Memory B cell (primary cell): ENCODE data around the gene PGK1.
"Not testable (repeated sequence)": the region's sequence is repeated elsewhere in the genome, so short reads cannot be mapped to it uniquely, and the experiment has no call there.

Experiments
- ATAC-seq: fragments of 150-1000 bp; cut with Tn5 transposase; 2 replicates; pipeline ENCODE4 v1.10.0; 2021; ENCODE audit warnings: low read depth, mild to moderate bottlenecking, moderate library complexity
- DNase-seq, 2 donors: peaks; one replicate each; pipeline ENCODE4 v3.0.0; 2022; ENCODE audit warnings: low spot score in 2 of 2
- H3K27ac Mint-ChIP-seq: one replicate; pipeline ENCODE4 v1.8.0; 2022; ENCODE audit warnings: mild to moderate bottlenecking, moderate library complexity, mixed read lengths
- H3K27me3 Mint-ChIP-seq: one replicate; pipeline ENCODE4 v1.8.0; 2022; ENCODE audit warnings: mixed read lengths
- H3K36me3 Mint-ChIP-seq: one replicate; pipeline ENCODE4 v1.8.0; 2022; ENCODE audit warnings: mild to moderate bottlenecking, mixed read lengths
- H3K4me1 Mint-ChIP-seq: one replicate; pipeline ENCODE4 v1.8.0; 2022; ENCODE audit warnings: mixed read lengths
- H3K4me3 Mint-ChIP-seq: one replicate; pipeline ENCODE4 v1.8.0; 2022; ENCODE audit warnings: mild to moderate bottlenecking, moderate library complexity, mixed read lengths
- H3K9me3 Mint-ChIP-seq: one replicate; pipeline ENCODE4 v1.8.0; 2022; ENCODE audit warnings: mixed read lengths

PGK1 gene

DNA sequence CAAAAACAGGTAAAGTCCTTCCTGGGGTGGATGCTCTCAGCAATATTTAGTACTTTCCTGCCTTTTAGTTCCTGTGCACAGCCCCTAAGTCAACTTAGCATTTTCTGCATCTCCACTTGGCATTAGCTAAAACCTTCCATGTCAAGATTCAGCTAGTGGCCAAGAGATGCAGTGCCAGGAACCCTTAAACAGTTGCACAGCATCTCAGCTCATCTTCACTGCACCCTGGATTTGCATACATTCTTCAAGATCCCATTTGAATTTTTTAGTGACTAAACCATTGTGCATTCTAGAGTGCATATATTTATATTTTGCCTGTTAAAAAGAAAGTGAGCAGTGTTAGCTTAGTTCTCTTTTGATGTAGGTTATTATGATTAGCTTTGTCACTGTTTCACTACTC is 21.7 kb downstream of the PGK1 start:
- H3K4me1 Mint-ChIP-seq, H3K9me3 Mint-ChIP-seq, ATAC-seq, H3K4me3 Mint-ChIP-seq, H3K27me3 Mint-ChIP-seq, DNase-seq, H3K27ac Mint-ChIP-seq: not testable (repeated sequence)
- peaks cover 21% of the 10 kb centered on the region for H3K36me3 Mint-ChIP-seq

GRCh38 chrX:78129714-78130113 is 25.7 kb downstream of the PGK1 start:
- ATAC-seq (no peak), DNase-seq (no peak)
- no peaks in the 10 kb centered on the region for H3K4me1 Mint-ChIP-seq
- peaks cover 10% of the 10 kb centered on the region for H3K36me3 Mint-ChIP-seq
- H3K27ac Mint-ChIP-seq: no peak overlapping the region
- H3K4me3 Mint-ChIP-seq: no peak overlapping the region
- H3K27me3 Mint-ChIP-seq: no peaks in the 10 kb centered on the region
- no peaks in the 10 kb centered on the region for H3K9me3 Mint-ChIP-seq

- Mint-ChIP-seq H3K36me3 (peaks cover 10% of the 10 kb centered on the region), H3K27me3 (no peaks in the 10 kb centered on the region), H3K4me3 (no peak overlapping the region), H3K4me1 (no peaks in the 10 kb centered on the region), H3K9me3 (no peaks in the 10 kb centered on the region), H3K27ac (peak overlapping the region; percentile 55)
- ATAC-seq (no peak), DNase-seq (no peak)
Observed at GRCh38 chrX:78130396-78130795, 26.3 kb downstream of the PGK1 start.

DNA sequence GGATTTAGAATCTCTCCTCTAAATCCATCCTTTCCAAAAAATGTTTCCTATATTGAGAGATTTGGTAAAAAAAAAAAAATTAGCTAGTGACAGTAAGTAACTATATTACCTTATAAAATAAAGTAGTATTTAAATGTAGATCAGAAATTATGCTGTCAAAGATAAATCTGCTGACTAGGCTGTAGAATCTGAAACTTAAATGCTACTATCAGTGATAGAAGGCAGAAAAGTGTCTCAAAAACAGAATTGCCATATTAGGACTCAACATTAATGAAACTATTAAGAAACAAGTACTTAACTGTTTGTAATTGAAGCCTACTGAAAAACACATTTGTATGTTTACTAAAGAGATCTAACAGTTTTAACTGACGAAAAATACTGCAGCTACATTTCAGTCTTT is 27.1 kb downstream of the PGK1 start:
- Mint-ChIP-seq H3K36me3 (peaks cover 7% of the 10 kb centered on the region), H3K27ac (peak overlapping the region; percentile 63), H3K27me3 (no peaks in the 10 kb centered on the region), H3K4me1 (no peaks in the 10 kb centered on the region), H3K9me3 (no peaks in the 10 kb centered on the region), H3K4me3 (no peak overlapping the region)
- DNase-seq: no peak
- ATAC-seq: no peak

GRCh38 chrX:78133238-78133960 is 29.4 kb downstream of the PGK1 start:
- Mint-ChIP-seq H3K27me3 (no peaks in the 10 kb centered on the region), H3K27ac (no peak overlapping the region), H3K4me3 (no peak overlapping the region), H3K36me3 (peaks cover 3% of the 10 kb centered on the region), H3K9me3 (no peaks in the 10 kb centered on the region), H3K4me1 (no peaks in the 10 kb centered on the region)
- DNase-seq (no peak), ATAC-seq (no peak)

GRCh38 chrX:78139160-78140123 is 35.4 kb downstream of the PGK1 start, which contains the start of gene TAF9B:
Gene TAF9B (minus strand): TSS chrX:78139650. CDS start chrX:78139611, 39 bp downstream.
- Mint-ChIP-seq H3K27ac (peak within 1 kb of the TSS; percentile 79), H3K4me1 (peaks cover 3% of the 10 kb centered on the region), H3K27me3 (no peaks in the 10 kb centered on the region), H3K4me3 (peak within 1 kb of the TSS; percentile 88), H3K9me3 (no peaks in the 10 kb centered on the region), H3K36me3 (no peaks in the 10 kb centered on the region)
- peak; percentile 51 to 57 for DNase-seq
- ATAC-seq: peak; percentile 91

DNA sequence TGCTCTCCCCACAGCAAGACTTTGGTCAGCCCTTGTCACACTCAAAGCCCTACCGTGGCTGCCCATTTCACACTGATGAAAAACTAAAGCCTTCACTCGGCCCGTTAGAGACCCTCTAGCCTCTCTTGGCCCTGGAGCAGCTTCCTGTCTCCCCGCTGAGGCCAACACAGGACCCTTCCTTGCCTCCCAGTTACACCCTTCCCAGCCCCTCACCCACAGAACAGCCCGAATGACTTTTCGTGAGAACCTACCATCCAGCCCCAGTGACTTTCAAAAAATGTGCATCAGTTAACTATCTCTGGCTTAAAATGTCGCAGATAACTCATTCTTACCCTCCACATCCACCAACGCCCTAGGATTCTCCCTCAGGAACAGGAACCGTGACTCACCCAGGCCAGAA is 36.2 kb downstream of the PGK1 start:
- ATAC-seq (no peak), DNase-seq (no peak)
- H3K27me3 Mint-ChIP-seq: no peaks in the 10 kb centered on the region
- no peaks in the 10 kb centered on the region for H3K36me3 Mint-ChIP-seq
- H3K4me1 Mint-ChIP-seq: peaks cover 3% of the 10 kb centered on the region
- no peaks in the 10 kb centered on the region for H3K9me3 Mint-ChIP-seq
- H3K27ac Mint-ChIP-seq: no peak overlapping the region
- H3K4me3 Mint-ChIP-seq: peak overlapping the region; percentile 88

DNA sequence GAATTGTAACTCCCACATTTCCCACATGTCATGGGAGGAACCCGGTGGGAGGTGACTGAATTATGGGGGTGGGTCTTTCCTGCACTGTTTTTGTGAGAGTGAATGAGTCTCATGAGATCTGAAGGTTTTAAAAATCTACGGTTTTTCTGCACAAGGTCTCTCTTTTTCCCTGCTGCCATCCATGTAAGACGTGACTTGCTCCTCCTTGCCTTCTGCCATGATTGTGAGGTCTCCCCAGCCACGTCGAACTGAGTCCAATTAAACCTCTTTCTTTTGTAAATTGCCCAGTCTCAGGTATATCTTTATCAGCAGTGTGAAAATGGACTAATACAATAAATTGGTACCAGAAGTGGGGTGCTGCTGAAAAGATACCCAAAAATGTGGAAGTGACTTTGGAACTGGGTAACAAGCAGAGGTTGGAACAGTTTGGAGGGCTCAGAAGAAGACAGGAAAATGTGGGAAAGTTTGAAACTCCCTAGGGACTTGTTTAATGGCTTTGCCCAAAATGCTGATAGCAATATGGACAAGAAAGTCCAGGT is 43.0 kb downstream of the PGK1 start:
- H3K4me1 Mint-ChIP-seq, ATAC-seq, H3K4me3 Mint-ChIP-seq, DNase-seq, H3K9me3 Mint-ChIP-seq, H3K27ac Mint-ChIP-seq, H3K27me3 Mint-ChIP-seq, H3K36me3 Mint-ChIP-seq: not testable (repeated sequence)

DNA sequence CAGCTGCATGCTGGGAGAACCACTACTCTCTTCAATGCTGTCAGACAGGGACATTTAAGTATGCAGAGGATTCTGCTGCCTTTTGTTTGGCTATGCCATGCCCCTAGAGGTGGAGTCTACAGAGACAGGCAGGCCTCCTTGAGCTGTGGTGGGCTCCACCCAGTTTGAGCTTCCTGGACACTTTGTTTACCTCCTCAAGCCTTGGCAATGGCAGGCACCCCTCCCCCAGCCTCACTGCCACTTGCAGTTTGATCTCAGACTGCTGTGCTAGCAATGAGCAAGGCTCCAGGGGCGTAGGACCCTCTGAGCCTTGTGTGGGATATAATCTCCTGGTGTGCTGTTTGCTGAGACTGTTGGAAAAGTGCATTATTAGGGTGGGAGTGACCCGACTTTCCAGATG is 53.3 kb downstream of the PGK1 start:
- ATAC-seq, DNase-seq, H3K27me3 Mint-ChIP-seq, H3K4me1 Mint-ChIP-seq, H3K36me3 Mint-ChIP-seq, H3K4me3 Mint-ChIP-seq, H3K9me3 Mint-ChIP-seq, H3K27ac Mint-ChIP-seq: not testable (repeated sequence)

DNA sequence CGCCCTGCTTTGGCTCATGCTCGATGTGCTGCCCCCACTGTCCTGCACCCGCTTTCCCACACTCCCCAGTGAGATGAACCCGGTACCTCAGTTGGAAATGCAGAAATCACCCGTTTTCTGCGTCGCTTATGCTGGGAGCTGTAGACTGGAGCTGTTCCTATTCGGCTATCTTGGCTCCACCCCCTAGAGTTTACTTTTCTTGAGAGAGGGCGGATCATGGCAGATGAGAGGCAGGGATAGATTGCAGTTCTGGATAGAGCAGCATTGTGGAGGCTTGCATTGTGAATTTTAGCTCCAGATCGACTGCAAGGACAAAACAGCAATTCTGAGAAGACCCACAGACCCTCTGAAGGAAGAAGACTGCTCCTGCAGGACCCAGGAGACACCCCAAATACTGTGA is 53.8 kb downstream of the PGK1 start:
- H3K27me3 Mint-ChIP-seq, H3K4me3 Mint-ChIP-seq, H3K4me1 Mint-ChIP-seq: not testable (repeated sequence)

DNA sequence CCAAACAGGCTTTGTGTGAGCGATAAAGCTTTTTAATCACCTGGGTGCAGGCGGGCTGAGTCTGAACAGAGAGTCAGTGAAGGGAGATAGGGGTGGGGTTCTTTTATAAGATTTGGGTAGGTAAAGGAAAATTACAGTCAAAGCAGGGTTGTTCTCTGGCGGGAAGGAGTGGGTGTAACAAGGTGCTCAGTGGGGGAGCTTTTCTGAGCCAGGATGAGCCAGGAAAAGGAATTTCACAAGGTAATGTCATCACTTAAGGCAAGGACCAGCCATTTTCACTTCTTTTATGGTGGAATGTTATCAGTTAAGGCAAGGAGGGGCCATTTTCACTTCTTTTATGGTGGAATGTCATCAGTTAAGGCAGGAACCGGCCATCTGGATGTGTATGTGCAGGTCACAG is 56.7 kb downstream of the PGK1 start:
- not testable (repeated sequence) for ATAC-seq, H3K27ac Mint-ChIP-seq, H3K27me3 Mint-ChIP-seq, H3K4me1 Mint-ChIP-seq, DNase-seq, H3K9me3 Mint-ChIP-seq, H3K36me3 Mint-ChIP-seq, H3K4me3 Mint-ChIP-seq

More for the DNA sequence above, 53.8 kb downstream of the PGK1 start:
- not testable (repeated sequence) for ATAC-seq, H3K36me3 Mint-ChIP-seq, H3K27ac Mint-ChIP-seq, DNase-seq, H3K9me3 Mint-ChIP-seq

- not testable (repeated sequence) for H3K27ac Mint-ChIP-seq, H3K27me3 Mint-ChIP-seq, H3K4me3 Mint-ChIP-seq, H3K36me3 Mint-ChIP-seq, ATAC-seq, H3K9me3 Mint-ChIP-seq, H3K4me1 Mint-ChIP-seq, DNase-seq
Observed at GRCh38 chrX:78163175-78163574, 59.1 kb downstream of the PGK1 start.

DNA sequence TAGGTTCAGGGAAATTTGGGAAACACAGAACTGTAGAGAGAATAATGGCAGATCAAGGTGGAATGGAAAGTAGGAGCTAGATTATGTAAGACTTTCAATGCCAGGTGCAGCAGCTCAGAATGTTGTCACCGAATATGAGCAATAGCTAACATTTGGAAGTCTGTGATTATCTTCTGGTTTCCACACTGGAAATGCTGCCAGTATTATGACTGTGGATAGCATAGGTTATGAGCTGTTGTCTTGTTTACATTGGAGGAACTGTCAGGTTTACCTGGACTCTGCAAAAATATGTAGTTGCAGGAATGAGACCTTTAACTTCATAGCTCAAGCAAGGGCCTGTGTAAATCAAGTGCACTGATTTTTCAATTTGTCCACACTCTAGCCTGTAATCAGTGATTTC is 61.4 kb downstream of the PGK1 start:
- Mint-ChIP-seq H3K9me3 (no peaks in the 10 kb centered on the region), H3K27me3 (no peaks in the 10 kb centered on the region), H3K27ac (no peak overlapping the region), H3K4me1 (peaks cover 4% of the 10 kb centered on the region), H3K36me3 (no peaks in the 10 kb centered on the region), H3K4me3 (no peak overlapping the region)
- ATAC-seq (no peak), DNase-seq (no peak)

DNA sequence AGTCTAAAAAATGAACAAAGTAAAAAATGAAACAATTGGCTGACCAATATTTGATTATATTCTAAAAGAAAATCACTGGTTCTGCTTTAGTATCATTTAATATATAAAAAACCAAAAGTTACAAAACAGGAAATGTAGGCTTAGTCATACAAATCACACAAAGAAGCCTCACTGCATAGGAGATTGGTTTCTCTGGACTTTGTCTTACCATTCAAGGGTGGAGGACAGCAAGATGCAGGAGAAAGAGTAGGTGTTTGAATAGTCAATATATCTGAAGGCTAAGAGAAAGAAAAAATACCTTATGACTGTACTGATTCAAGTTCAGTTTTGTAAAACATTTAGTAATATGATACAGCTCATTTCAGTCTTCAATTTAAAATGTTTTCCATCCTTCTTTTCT is 64.0 kb downstream of the PGK1 start:
- Mint-ChIP-seq H3K27me3 (no peaks in the 10 kb centered on the region), H3K4me1 (no peaks in the 10 kb centered on the region), H3K9me3 (no peaks in the 10 kb centered on the region), H3K27ac (no peak overlapping the region), H3K4me3 (no peak overlapping the region), H3K36me3 (no peaks in the 10 kb centered on the region)
- DNase-seq (no peak), ATAC-seq (no peak)
